Smooth muscle cell (in vitro differentiated cells): ENCODE data around the gene TTC7B. TPM values are rescaled to one million over a fixed set of nuclear protein-coding genes. Genes with fewer than 3 reads are reported as not detected.
A peak's percentile ranks its signal among the peaks of the same experiment; 100 is the strongest.

Source experiments
- DNase-seq: peaks from one replicate; lab custom pipeline; 2025; ENCODE audit not compliant: unreplicated experiment; lab: John Stamatoyannopoulos, UW
- H2AFZ ChIP-seq: fragments of 200-600 bp; sonication (generic); 2 replicates; pipeline ENCODE4 v1.6.0; 2016; ENCODE audit warnings: antibody characterized with exemption, low read depth, mild to moderate bottlenecking
- H3F3A ChIP-seq: fragments of 200-600 bp; sonication (generic); 2 replicates; pipeline ENCODE4 v1.6.0; 2017; ENCODE audit warnings: antibody characterized with exemption, low read depth
- H3K27ac ChIP-seq: fragments of 200-600 bp; sonication (generic); 2 replicates; pipeline ENCODE4 v1.5.1; 2016; ENCODE audit warnings: low read depth, mild to moderate bottlenecking
- H3K27me3 ChIP-seq: fragments of 200-600 bp; sonication (generic); 2 replicates; pipeline ENCODE4 v1.6.1; 2016; ENCODE audit warnings: low read depth, mild to moderate bottlenecking
- H3K36me3 ChIP-seq: fragments of 200-600 bp; sonication (generic); 2 replicates; pipeline ENCODE4 v1.5.1; 2016; ENCODE audit warnings: low read depth
- H3K4me1 ChIP-seq: fragments of 200-600 bp; sonication (generic); 2 replicates; pipeline ENCODE4 v1.5.1; 2016; ENCODE audit warnings: low read depth
- H3K4me2 ChIP-seq: fragments of 200-600 bp; sonication (generic); 2 replicates; pipeline ENCODE4 v1.6.0; 2016; ENCODE audit warnings: mild to moderate bottlenecking
- H3K4me3 ChIP-seq: fragments of 200-600 bp; sonication (generic); 2 replicates; pipeline ENCODE4 v1.5.1; 2016; ENCODE audit warnings: mild to moderate bottlenecking
- H3K79me2 ChIP-seq: fragments of 200-600 bp; sonication (generic); 2 replicates; pipeline ENCODE4 v1.6.0; 2016; ENCODE audit warnings: low read depth, mild to moderate bottlenecking
- H3K9ac ChIP-seq: fragments of 200-600 bp; sonication (generic); 2 replicates; pipeline ENCODE4 v1.6.0; 2016; ENCODE audit warnings: low read depth
- H3K9me3 ChIP-seq: fragments of 200-600 bp; sonication (generic); replicated peaks from 2 replicates; pipeline ENCODE4 v1.5.1; 2016; ENCODE audit warnings: low read depth
- H4K20me1 ChIP-seq: fragments of 200-600 bp; sonication (generic); 2 replicates; pipeline ENCODE4 v1.6.0; 2016; ENCODE audit warnings: low read depth
- CTCF ChIP-seq: fragments of 200-600 bp; sonication (generic); IDR thresholded peaks from 2 replicates; pipeline ENCODE4 v1.5.1; 2017; ENCODE audit warnings: borderline replicate concordance, mild to moderate bottlenecking, antibody characterized with exemption; ENCODE audit not compliant: insufficient read depth, poor library complexity, severe bottlenecking
- WGBS: methylation state at CpG from one replicate; pipeline ENCODE4 v1.1.7; 2016; ENCODE audit warnings: low lambda C conversion rate; 5-methylcytosine and 5-hydroxymethylcytosine counted together
- polyA plus RNA-seq: library from polyadenylated mRNA; unstranded; fragments of >200 nt; fragmentation: Nextera tagmentation; extraction: Ambion mirVana; gene quantifications from 2 replicates; pipeline ENCODE4 v1.2.1, GENCODE V29; 2016
- total RNA-seq: library from RNA; depleted of rRNA; stranded (reverse); fragments of >200 nt; gene quantifications from 2 replicates; pipeline ENCODE4 v1.2.3, GENCODE V29; 2014

TTC7B gene
- 22.1 and 29.2 TPM in 2 replicates for total RNA-seq
- 34.5 and 54.1 TPM in 2 replicates for polyA plus RNA-seq

DNA sequence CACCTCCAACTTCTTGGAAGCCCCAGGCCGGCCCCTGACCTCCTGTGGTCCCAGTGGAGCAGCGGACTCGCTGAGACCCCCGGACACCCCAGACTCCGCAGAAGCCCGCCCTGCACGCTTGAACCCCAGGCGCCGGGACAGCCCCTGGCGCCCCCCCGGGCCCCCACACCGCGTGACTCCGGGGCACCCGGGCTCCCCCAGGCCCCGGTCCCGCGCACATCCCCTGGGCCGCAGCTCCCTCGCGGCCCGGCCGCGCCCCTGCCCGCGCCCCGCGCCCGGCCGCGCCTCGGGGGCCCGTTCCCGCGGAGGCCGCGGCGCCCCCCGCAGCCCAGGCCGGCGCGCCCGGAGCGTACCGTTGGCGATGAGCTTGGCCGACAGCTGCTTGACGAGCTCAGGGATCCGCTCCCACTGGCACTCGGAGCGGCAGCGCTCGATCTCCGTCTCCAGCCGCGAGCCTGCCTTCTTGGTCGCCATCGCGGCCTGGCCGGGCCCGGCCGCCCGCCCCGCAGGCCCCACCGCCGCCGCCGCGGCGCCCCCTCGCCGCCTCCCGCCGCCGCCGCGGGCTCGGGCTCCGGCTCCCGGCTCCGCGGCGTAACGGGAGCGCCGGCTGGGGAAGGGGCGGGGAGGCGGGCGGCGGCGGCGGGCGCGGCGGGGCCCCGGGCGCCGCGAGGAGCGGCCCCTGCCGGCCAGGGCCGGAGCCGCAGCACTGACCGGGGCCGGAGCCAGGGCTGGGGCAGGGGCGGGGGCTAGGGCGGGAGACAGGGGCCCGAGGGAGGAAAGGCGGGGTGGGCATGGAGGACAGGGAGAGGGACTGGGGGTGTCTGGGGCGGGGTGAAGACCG, at the start of gene TTC7B:
TTC7B (minus strand) TSS at position 609 of the 841 bp plus-strand sequence; CDS start at position 474, 135 bp downstream.
- H3K79me2 ChIP-seq = peaks cover 24% of the 10 kb centered on the region
- no peak for DNase-seq
- no peaks in the 10 kb centered on the region for H3K36me3 ChIP-seq
- peak within 1 kb of the TSS; percentile 66 for H3K9ac ChIP-seq
- peak within 1 kb of the TSS; percentile 99 for H3K4me2 ChIP-seq
- WGBS = 2% methylated on average over 36 of the region's 111 CpGs
- H4K20me1 ChIP-seq = peaks cover 19% of the 10 kb centered on the region
- H3K27me3 ChIP-seq = no peaks in the 10 kb centered on the region
- no peaks in the 10 kb centered on the region for H3K9me3 ChIP-seq
- H3F3A ChIP-seq = no peaks in the 10 kb centered on the region
- H3K4me3 ChIP-seq = peak within 1 kb of the TSS; percentile 73
- H3K4me1 ChIP-seq = peaks cover 5% of the 10 kb centered on the region
- H3K27ac ChIP-seq = no peak within 1 kb of the TSS
- peak within 1 kb of the TSS; percentile 75 for H2AFZ ChIP-seq
- TF ChIP-seq CTCF = peak; percentile 34

GRCh38 chr14:90864741-90865140, 48.5 kb upstream of the TTC7B start:
- no peak for DNase-seq
- 95% methylated on average over 2 of the region's 2 CpGs for WGBS
- no peak for TF ChIP-seq CTCF

DNA sequence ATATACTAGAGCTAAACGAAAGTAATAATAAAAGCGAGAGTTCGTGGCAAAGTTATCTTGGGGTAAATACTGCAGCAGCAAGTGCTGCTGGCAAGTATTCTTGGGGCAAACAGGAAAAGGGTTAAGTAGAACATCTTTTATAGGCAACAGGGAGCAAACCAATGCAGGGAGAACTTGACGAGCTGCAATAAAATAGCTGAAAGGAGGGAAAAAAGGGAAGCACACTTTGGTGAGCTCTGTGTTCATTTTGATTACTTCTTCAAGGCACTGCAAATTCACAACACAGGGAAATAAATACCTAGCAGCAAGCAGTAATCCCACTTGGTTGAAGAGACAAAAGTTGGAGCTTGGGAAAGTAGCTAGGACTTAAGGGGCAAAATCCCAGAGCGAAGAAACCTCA, 42.3 kb upstream of the TTC7B start:
- Histone ChIP-seq H3K4me2 (no peak overlapping the region), H3K9me3 (no peaks in the 10 kb centered on the region), H3F3A (no peaks in the 10 kb centered on the region), H3K36me3 (no peaks in the 10 kb centered on the region), H3K9ac (no peak overlapping the region), H3K27me3 (no peaks in the 10 kb centered on the region), H3K27ac (no peak overlapping the region), H2AFZ (no peak overlapping the region), H3K79me2 (no peaks in the 10 kb centered on the region), H4K20me1 (no peaks in the 10 kb centered on the region), H3K4me1 (no peaks in the 10 kb centered on the region), H3K4me3 (no peak overlapping the region)
- WGBS = 83% methylated on average over 5 of the region's 5 CpGs
- no peak for TF ChIP-seq CTCF
- DNase-seq = no peak

More at GRCh38 chr14:90864741-90865140, 48.5 kb upstream of the TTC7B start:
- no peaks in the 10 kb centered on the region for H3F3A ChIP-seq
- no peaks in the 10 kb centered on the region for H3K4me1 ChIP-seq
- no peaks in the 10 kb centered on the region for H3K36me3 ChIP-seq
- H3K27ac ChIP-seq = no peak overlapping the region
- no peak overlapping the region for H3K4me2 ChIP-seq
- no peaks in the 10 kb centered on the region for H3K9me3 ChIP-seq
- H3K9ac ChIP-seq = no peak overlapping the region
- H2AFZ ChIP-seq = no peak overlapping the region
- no peaks in the 10 kb centered on the region for H3K79me2 ChIP-seq
- no peaks in the 10 kb centered on the region for H3K27me3 ChIP-seq
- H4K20me1 ChIP-seq = no peaks in the 10 kb centered on the region
- no peak overlapping the region for H3K4me3 ChIP-seq
